Stimulated activated CD8-positive, alpha-beta memory T cell treated with anti-CD3 and anti-CD28 coated beads, Interleukin-15, amount 100 ng/mL, for 4 hours (primary cell): ENCODE results near the gene S1PR3.

Experiments
- DNase-seq, 2 donors: peaks; one replicate each; pipeline ENCODE4 v3.0.0-alpha.2; 2020; ENCODE audit warnings: low read depth in 2 of 2

Gene S1PR3

GRCh38 chr9:89038382-89039103 lies 47.3 kb downstream of the S1PR3 start:
- DNase-seq: no peak

DNA sequence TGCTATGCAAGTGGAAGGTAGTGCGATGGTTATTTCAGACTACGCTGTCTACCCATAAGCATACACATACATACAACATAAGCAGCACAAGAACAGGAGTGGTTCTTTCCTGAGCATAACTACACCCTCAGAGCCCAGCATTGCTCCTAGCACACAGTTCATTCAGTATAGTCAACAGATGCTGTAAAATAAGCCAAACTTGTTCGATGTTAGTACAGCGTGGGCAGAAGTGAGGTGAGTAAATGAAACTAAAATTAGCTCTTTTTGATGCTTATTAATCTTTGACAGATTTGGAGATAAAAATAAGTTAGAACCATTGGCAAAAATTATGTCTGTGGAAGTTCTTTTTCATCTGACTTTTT lies 47.8 kb downstream of the S1PR3 start:
- no peak for DNase-seq

- no peak for DNase-seq
These were observed 48.4 kb downstream of the S1PR3 start for GRCh38 chr9:89039664-89040063.

DNA sequence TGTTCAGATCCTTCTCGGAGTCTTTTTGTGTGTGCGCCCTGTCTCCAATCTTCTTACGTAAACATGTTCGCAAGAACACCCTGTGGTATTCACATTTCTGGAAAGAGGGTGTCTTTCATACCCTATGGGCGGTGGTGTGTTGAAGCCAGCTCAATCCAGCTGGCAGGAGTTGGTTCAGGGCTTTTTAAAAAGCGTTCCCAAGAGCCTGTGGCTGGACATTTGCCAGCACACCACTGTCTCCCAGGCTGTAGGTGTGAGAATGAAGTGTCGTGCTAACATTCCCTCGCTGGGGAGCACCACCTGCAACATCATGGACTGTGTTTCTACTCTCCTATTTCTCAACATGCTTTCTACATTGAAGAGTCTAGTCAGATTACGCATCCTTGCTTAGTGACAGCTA lies 51.7 kb downstream of the S1PR3 start:
- DNase-seq: no peak

- DNase-seq: no peak
These were observed 52.8 kb downstream of the S1PR3 start for GRCh38 chr9:89044104-89044503.

- no peak for DNase-seq
These were observed 53.6 kb downstream of the S1PR3 start for GRCh38 chr9:89044881-89045280.

GRCh38 chr9:89046832-89047231 lies 55.6 kb downstream of the S1PR3 start:
- DNase-seq: no peak

GRCh38 chr9:89047667-89048066 lies 56.4 kb downstream of the S1PR3 start:
- DNase-seq: no peak

DNA sequence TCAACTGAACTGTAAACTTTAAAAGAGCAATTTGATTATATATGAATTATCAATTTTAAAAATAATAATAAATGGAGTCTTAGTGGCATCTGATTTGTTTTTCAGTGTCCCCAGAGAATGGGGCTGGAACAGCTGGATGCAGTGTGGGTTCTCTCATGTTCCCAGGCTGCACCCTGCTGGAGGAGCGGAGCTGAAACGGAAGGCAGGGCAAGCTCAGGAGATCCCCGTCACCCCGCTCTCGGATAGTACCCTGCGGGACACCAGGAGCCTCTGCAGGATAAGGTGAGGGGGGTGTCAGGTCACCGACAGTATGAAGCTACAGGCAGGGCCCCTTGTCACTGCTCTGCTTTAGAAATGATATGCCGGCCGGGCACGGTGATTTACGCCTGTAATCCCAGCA lies 57.3 kb downstream of the S1PR3 start:
- DNase-seq: no peak

DNA sequence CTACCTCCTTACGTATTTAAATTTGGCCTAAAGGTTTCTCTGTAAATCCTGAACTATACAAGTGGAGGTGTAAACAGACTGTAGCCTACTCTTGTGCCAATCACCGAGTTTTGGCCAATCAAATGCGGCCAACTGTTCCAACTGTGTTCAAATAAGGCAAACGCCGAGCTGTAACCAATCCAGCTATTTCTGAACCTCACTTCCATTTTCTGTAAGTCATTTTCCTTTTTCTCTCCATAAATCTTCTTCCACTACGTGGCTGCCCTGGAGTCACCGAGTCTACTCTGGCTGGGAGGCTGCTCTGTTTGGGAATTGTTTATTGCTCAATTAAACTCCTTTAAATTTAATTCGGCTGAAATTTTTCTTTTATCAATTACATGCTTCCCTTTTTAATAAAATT lies 58.4 kb downstream of the S1PR3 start:
- DNase-seq: no peak

GRCh38 chr9:89051421-89052025 lies 60.3 kb downstream of the S1PR3 start:
- no peak for DNase-seq

DNA sequence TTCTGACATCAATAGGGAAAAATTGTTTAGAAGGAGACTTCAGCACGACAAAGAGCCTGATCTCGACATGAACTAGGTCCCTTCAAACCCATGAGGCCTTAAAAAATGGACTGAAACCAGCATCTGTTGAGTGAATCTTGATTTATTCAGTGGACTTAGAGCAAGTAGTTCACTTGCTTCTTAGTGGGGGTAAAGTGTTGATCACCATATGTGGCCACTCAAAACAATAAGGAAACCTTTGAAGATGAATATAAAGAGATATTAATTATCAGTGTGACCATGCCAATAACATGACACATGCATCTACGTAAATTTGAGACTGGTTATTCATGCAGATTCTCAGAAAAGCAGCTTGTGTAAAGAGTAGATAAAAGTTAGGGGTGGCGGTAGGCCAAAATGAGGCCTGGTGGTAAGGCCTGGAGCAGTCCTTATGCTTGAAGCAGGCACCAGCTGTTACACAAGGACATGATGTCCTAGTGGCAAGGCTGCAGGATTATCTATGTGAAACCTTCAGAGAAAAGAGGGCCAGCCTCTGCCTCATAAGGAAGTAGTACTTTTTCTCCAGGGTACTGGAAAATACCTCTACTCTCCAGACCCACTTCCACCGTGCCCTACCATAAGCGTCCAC lies 61.3 kb downstream of the S1PR3 start:
- no peak for DNase-seq

- DNase-seq: no peak
These were observed 62.0 kb downstream of the S1PR3 start for GRCh38 chr9:89053301-89053700.
